Activated CD4-positive, CD25-positive, alpha-beta regulatory T cell treated with anti-CD3 and anti-CD28 coated beads, Interleukin-2, amount 50 U/mL, for 24 hours (primary cell): Measurements from ENCODE around the gene PZP.

Experiments used
- ATAC-seq, 2 donors: fragments of 150-1000 bp; cut with Tn5 transposase; one replicate each; pipeline ENCODE4 v1.10.0; 2021; ENCODE audit warnings: mild to moderate bottlenecking in 1 of 2, moderate library complexity in 1 of 2

The PZP gene

GRCh38 chr12:9101018-9101687 is 107.0 kb downstream of the PZP start:
- ATAC-seq, result no peak

DNA sequence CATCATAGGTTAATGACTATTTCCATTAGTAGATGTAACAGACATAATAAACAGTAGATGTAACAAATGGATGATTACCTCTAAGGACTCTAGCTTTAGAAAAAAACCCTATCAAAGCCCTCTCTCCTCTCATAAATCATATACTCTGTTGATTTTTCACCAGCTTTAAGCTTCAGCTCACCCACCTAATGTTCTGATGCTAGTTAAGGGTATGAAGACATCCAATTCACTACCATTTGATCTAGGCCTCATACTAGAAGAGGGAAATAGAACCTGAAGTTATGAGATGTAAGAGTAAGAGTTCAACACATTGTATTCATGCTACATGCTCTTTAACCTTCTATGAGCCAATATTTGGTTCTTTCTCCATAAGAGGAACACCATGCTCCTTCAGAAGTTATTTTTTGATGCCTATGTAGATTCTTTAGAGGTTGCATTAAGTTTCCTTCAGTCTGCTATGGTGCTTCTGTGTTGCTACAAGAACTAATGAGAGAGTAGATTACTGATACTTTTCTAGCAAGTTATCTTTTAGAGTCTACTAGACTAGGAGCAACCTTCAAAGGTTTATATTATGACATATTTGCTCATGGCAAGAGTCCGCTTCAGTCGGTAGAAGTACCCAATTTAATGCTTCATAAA is 108.5 kb downstream of the PZP start:
- no peak for ATAC-seq
